ENCODE data around the gene TNFAIP8L3. TPM values are rescaled to one million over a fixed set of nuclear protein-coding genes. Genes with fewer than 3 reads are reported as not detected.
"Not testable (repeated sequence)": the region's sequence is repeated elsewhere in the genome, so short reads cannot be mapped to it uniquely, and the experiment has no call there.

The TNFAIP8L3 gene
- total and polyA plus RNA-seq, 5 donors: 3.0 to 9.4 (median 5.9) TPM

GRCh38 chr15:51132384-51133139 is 37.9 kb upstream of the TNFAIP8L3 start:
- peak; percentile 43 to 66 (median 61) for DNase-seq
- WGBS: 52% methylated on average over 6 of the region's 6 CpGs
- intact Hi-C loops (cut with DNase I): no loop called here

GRCh38 chr15:51131596-51132290 is 37.0 kb upstream of the TNFAIP8L3 start:
- no peaks in the 10 kb centered on the region for H3K4me1 ChIP-seq (ENCODE audit: control insufficient read depth, insufficient read depth, low read length)
- ATAC-seq (no peak), DNase-seq (no peak)
- H3K9me3 ChIP-seq (ENCODE audit: control insufficient read depth, low read length): no peaks in the 10 kb centered on the region
- H3K4me3 ChIP-seq (ENCODE audit: low read length): no peak overlapping the region
- H3K27ac ChIP-seq (ENCODE audit: low read length): no peak overlapping the region
- intact Hi-C loops (cut with DNase I): no loop called here
- 72% methylated on average over 4 of the region's 4 CpGs for WGBS
- no peaks in the 10 kb centered on the region for H3K27me3 ChIP-seq (ENCODE audit: control insufficient read depth, insufficient read depth)

More at GRCh38 chr15:51132384-51133139, 37.9 kb upstream of the TNFAIP8L3 start:
- H3K4me3 ChIP-seq (ENCODE audit: low read length): no peak overlapping the region
- H3K27ac ChIP-seq (ENCODE audit: low read length): no peak overlapping the region
- no peaks in the 10 kb centered on the region for H3K9me3 ChIP-seq (ENCODE audit: control insufficient read depth, low read length)
- no peaks in the 10 kb centered on the region for H3K27me3 ChIP-seq (ENCODE audit: control insufficient read depth, insufficient read depth)
- ATAC-seq: peak; percentile 80 to 90
- no peaks in the 10 kb centered on the region for H3K4me1 ChIP-seq (ENCODE audit: control insufficient read depth, insufficient read depth, low read length)

- intact Hi-C loops (cut with DNase I): no loop called here
- Histone ChIP-seq H3K27me3 (ENCODE audit: control insufficient read depth, insufficient read depth) (no peaks in the 10 kb centered on the region), H3K4me3 (ENCODE audit: low read length) (no peak overlapping the region), H3K4me1 (ENCODE audit: control insufficient read depth, insufficient read depth, low read length) (no peaks in the 10 kb centered on the region), H3K27ac (ENCODE audit: low read length) (no peak overlapping the region), H3K9me3 (ENCODE audit: control insufficient read depth, low read length) (no peaks in the 10 kb centered on the region)
- WGBS: 96% methylated on average over 1 of the region's 1 CpG
- no peak for ATAC-seq
- DNase-seq: no peak
These were observed 35.6 kb upstream of the TNFAIP8L3 start for GRCh38 chr15:51130344-51130743.

- Histone ChIP-seq H3K27me3 (ENCODE audit: control insufficient read depth, insufficient read depth) (no peaks in the 10 kb centered on the region), H3K9me3 (ENCODE audit: control insufficient read depth, low read length) (no peaks in the 10 kb centered on the region), H3K27ac (ENCODE audit: low read length) (no peak overlapping the region), H3K4me1 (ENCODE audit: control insufficient read depth, insufficient read depth, low read length) (no peaks in the 10 kb centered on the region), H3K4me3 (ENCODE audit: low read length) (no peak overlapping the region)
- intact Hi-C loops (cut with DNase I): no loop called here
- ATAC-seq (no peak), DNase-seq (no peak)
- WGBS: 81% methylated on average over 5 of the region's 5 CpGs
These were observed 35.0 kb upstream of the TNFAIP8L3 start for GRCh38 chr15:51129535-51130188.

GRCh38 chr15:51128701-51129100 is 34.0 kb upstream of the TNFAIP8L3 start:
- Histone ChIP-seq H3K9me3 (ENCODE audit: control insufficient read depth, low read length) (no peaks in the 10 kb centered on the region), H3K4me1 (ENCODE audit: control insufficient read depth, insufficient read depth, low read length) (no peaks in the 10 kb centered on the region), H3K27me3 (ENCODE audit: control insufficient read depth, insufficient read depth) (no peaks in the 10 kb centered on the region), H3K27ac (ENCODE audit: low read length) (no peak overlapping the region), H3K4me3 (ENCODE audit: low read length) (no peak overlapping the region)
- intact Hi-C loops (cut with DNase I): no loop called here
- DNase-seq: no peak
- 94% methylated on average over 2 of the region's 2 CpGs for WGBS
- no peak for ATAC-seq

GRCh38 chr15:51126842-51127241 is 32.1 kb upstream of the TNFAIP8L3 start:
- Histone ChIP-seq H3K27me3 (ENCODE audit: control insufficient read depth, insufficient read depth) (no peaks in the 10 kb centered on the region), H3K9me3 (ENCODE audit: control insufficient read depth, low read length) (no peaks in the 10 kb centered on the region), H3K4me3 (ENCODE audit: low read length) (no peak overlapping the region), H3K4me1 (ENCODE audit: control insufficient read depth, insufficient read depth, low read length) (no peaks in the 10 kb centered on the region), H3K27ac (ENCODE audit: low read length) (no peak overlapping the region)
- DNase-seq (no peak), ATAC-seq (no peak)
- 72% methylated on average over 3 of the region's 3 CpGs for WGBS
- intact Hi-C loops (cut with DNase I): no loop called here

GRCh38 chr15:51123002-51123401 is 28.3 kb upstream of the TNFAIP8L3 start:
- not testable (repeated sequence) for ATAC-seq

GRCh38 chr15:51121631-51122225 is 27.0 kb upstream of the TNFAIP8L3 start:
- Histone ChIP-seq H3K27me3 (ENCODE audit: control insufficient read depth, insufficient read depth) (no peaks in the 10 kb centered on the region), H3K4me3 (ENCODE audit: low read length) (no peak overlapping the region), H3K4me1 (ENCODE audit: control insufficient read depth, insufficient read depth, low read length) (no peaks in the 10 kb centered on the region), H3K9me3 (ENCODE audit: control insufficient read depth, low read length) (no peaks in the 10 kb centered on the region), H3K27ac (ENCODE audit: low read length) (no peak overlapping the region)
- WGBS: 97% methylated on average over 1 of the region's 1 CpG
- ATAC-seq (no peak), DNase-seq (no peak)
- intact Hi-C loops (cut with DNase I): no loop called here

More at GRCh38 chr15:51123002-51123401, 28.3 kb upstream of the TNFAIP8L3 start:
- DNase-seq; intact Hi-C loops (cut with DNase I); H3K4me1 ChIP-seq (ENCODE audit: control insufficient read depth, insufficient read depth, low read length); H3K9me3 ChIP-seq (ENCODE audit: control insufficient read depth, low read length); H3K27ac ChIP-seq (ENCODE audit: low read length); H3K4me3 ChIP-seq (ENCODE audit: low read length); H3K27me3 ChIP-seq (ENCODE audit: control insufficient read depth, insufficient read depth): not testable (repeated sequence)

GRCh38 chr15:51121118-51121517 is 26.4 kb upstream of the TNFAIP8L3 start:
- no peak overlapping the region for H3K27ac ChIP-seq (ENCODE audit: low read length)
- WGBS: 48% methylated on average over 2 of the region's 2 CpGs

GRCh38 chr15:51119120-51119519 is 24.4 kb upstream of the TNFAIP8L3 start:
- Histone ChIP-seq H3K27me3 (ENCODE audit: control insufficient read depth, insufficient read depth) (no peaks in the 10 kb centered on the region), H3K27ac (ENCODE audit: low read length) (no peak overlapping the region), H3K4me3 (ENCODE audit: low read length) (no peak overlapping the region), H3K9me3 (ENCODE audit: control insufficient read depth, low read length) (no peaks in the 10 kb centered on the region), H3K4me1 (ENCODE audit: control insufficient read depth, insufficient read depth, low read length) (no peaks in the 10 kb centered on the region)
- intact Hi-C loops (cut with DNase I): no loop called here
- WGBS: 55% methylated on average over 3 of the region's 3 CpGs
- ATAC-seq (no peak), DNase-seq (no peak)

More at GRCh38 chr15:51121118-51121517, 26.4 kb upstream of the TNFAIP8L3 start:
- Histone ChIP-seq H3K4me3 (ENCODE audit: low read length) (no peak overlapping the region), H3K9me3 (ENCODE audit: control insufficient read depth, low read length) (no peaks in the 10 kb centered on the region), H3K27me3 (ENCODE audit: control insufficient read depth, insufficient read depth) (no peaks in the 10 kb centered on the region), H3K4me1 (ENCODE audit: control insufficient read depth, insufficient read depth, low read length) (no peaks in the 10 kb centered on the region)
- DNase-seq (peak in 1 of 3 donors; percentile 47), ATAC-seq (peak; percentile 85 to 99)
- intact Hi-C loops (cut with DNase I): no loop called here

- no peak for DNase-seq
- 98% methylated on average over 1 of the region's 1 CpG for WGBS
- intact Hi-C loops (cut with DNase I): no loop called here
- no peak for ATAC-seq
- no peak overlapping the region for H3K27ac ChIP-seq (ENCODE audit: low read length)
- H3K27me3 ChIP-seq (ENCODE audit: control insufficient read depth, insufficient read depth): no peaks in the 10 kb centered on the region
- no peaks in the 10 kb centered on the region for H3K9me3 ChIP-seq (ENCODE audit: control insufficient read depth, low read length)
- no peaks in the 10 kb centered on the region for H3K4me1 ChIP-seq (ENCODE audit: control insufficient read depth, insufficient read depth, low read length)
- no peak overlapping the region for H3K4me3 ChIP-seq (ENCODE audit: low read length)
These were observed 22.6 kb upstream of the TNFAIP8L3 start for GRCh38 chr15:51117270-51117669.

Measured in right cardiac atrium (tissue), 5 donors.